ENCODE measurements around the gene DCXR. TPM values are rescaled to one million over a fixed set of nuclear protein-coding genes. Genes with fewer than 3 reads are reported as not detected.

DCXR gene
- total and polyA plus RNA-seq, 2 of the 13 experiments (the other 11 are each of a cell fraction or from before 2014, with no cell fraction given) = 287 to 311 TPM

- TF ChIP-seq ZNF609 (CRISPR knock-in tag; IDR thresholded peaks at IDR 0.05; ENCODE audit: borderline replicate concordance) (no peak; the same call in 1 of the 2 replicates), GMEB1 (CRISPR knock-in tag; IDR thresholded peaks at IDR 0.05; ENCODE audit: borderline replicate concordance) (no peak), RNF2 (conservative IDR thresholded peaks at IDR 0.05; ENCODE audit: low read depth) (no peak), RELA (CRISPR knock-in tag; IDR thresholded peaks at IDR 0.05) (no peak), ZNF274 (CRISPR knock-in tag; IDR thresholded peaks at IDR 0.05) (no peak), ZNF782 (CRISPR knock-in tag; IDR thresholded peaks at IDR 0.05; ENCODE audit: borderline replicate concordance) (peak; percentile 60; the same call in 1 of the 2 replicates), ZNF761 (CRISPR knock-in tag; conservative IDR thresholded peaks at IDR 0.05) (no peak), ATF1 (CRISPR knock-in tag; IDR thresholded peaks at IDR 0.05) (no peak), ZNF124 (CRISPR knock-in tag; IDR thresholded peaks at IDR 0.05) (no peak), FIP1L1 (IDR thresholded peaks at IDR 0.05; ENCODE audit: borderline replicate concordance, insufficient read depth, low read depth, low read length) (0 out of 2 replicates have a peak, but pooled peaks have one; percentile 44), PHF5A (CRISPR knock-in tag; IDR thresholded peaks at IDR 0.05; ENCODE audit: low read depth, unreplicated experiment) (no peak), EEA1 (CRISPR knock-in tag; IDR thresholded peaks at IDR 0.05; ENCODE audit: borderline replicate concordance) (peak; percentile 58; the same call in 1 of the 2 replicates), HDAC2 (CRISPR knock-in tag; IDR thresholded peaks at IDR 0.05) (no peak), ZBTB8A (CRISPR knock-in tag; IDR thresholded peaks at IDR 0.05; ENCODE audit: borderline replicate concordance, low read depth) (no peak), ZNF792 (CRISPR knock-in tag; IDR thresholded peaks at IDR 0.05) (no peak), TOPORS (CRISPR knock-in tag; IDR thresholded peaks at IDR 0.05) (peak; percentile 67; the same call in 1 of the 2 replicates), TRIM22 (IDR thresholded peaks at IDR 0.05) (no peak), REL (CRISPR knock-in tag; conservative IDR thresholded peaks at IDR 0.05) (no peak; the same call in 1 of the 2 replicates), ZNF446 (CRISPR knock-in tag; IDR thresholded peaks at IDR 0.05) (no peak), MXD3 (CRISPR knock-in tag; IDR thresholded peaks at IDR 0.05) (no peak), ZNF136 (CRISPR knock-in tag; IDR thresholded peaks at IDR 0.05; ENCODE audit: low read depth) (no peak), STAT5B (CRISPR knock-in tag; IDR thresholded peaks at IDR 0.05) (no peak), MTF2 (CRISPR knock-in tag; IDR thresholded peaks at IDR 0.05; ENCODE audit: borderline replicate concordance) (no peak)
These were observed 38.7 kb upstream of the DCXR start (continued) for GRCh38 chr17:82076018-82076784.
